ENCODE results near the gene PACRG.

The PACRG gene

GRCh38 chr6:162868397-162868796, 140.6 kb downstream of the PACRG start:
- no peaks in the 10 kb centered on the region for H3K9me3 ChIP-seq
- no peak for TF ChIP-seq CTCF (IDR thresholded peaks at IDR 0.05)
- H3K4me3 ChIP-seq (ENCODE audit: low read depth in 1 of 2, low read length in 1 of 2) = no peak overlapping the region
- H3K36me3 ChIP-seq = no peaks in the 10 kb centered on the region
- no peaks in the 10 kb centered on the region for H3K27me3 ChIP-seq
- no peak overlapping the region for H3K27ac ChIP-seq
- no peaks in the 10 kb centered on the region for H3K4me1 ChIP-seq (ENCODE audit: control insufficient read depth in 1 of 2, insufficient read depth in 1 of 2, low read depth in 1 of 2, low read length in 1 of 2)

GRCh38 chr6:162871966-162872365, 144.2 kb downstream of the PACRG start:
- H3K27ac ChIP-seq = no peak overlapping the region
- no peak for TF ChIP-seq CTCF (IDR thresholded peaks at IDR 0.05)
- no peaks in the 10 kb centered on the region for H3K27me3 ChIP-seq
- H3K9me3 ChIP-seq = no peaks in the 10 kb centered on the region
- H3K4me3 ChIP-seq (ENCODE audit: low read depth in 1 of 2, low read length in 1 of 2) = no peak overlapping the region
- H3K36me3 ChIP-seq = no peaks in the 10 kb centered on the region
- H3K4me1 ChIP-seq (ENCODE audit: control insufficient read depth in 1 of 2, insufficient read depth in 1 of 2, low read depth in 1 of 2, low read length in 1 of 2) = no peaks in the 10 kb centered on the region

- Histone ChIP-seq H3K4me3 (ENCODE audit: low read depth in 1 of 2, low read length in 1 of 2) (no peak overlapping the region), H3K36me3 (no peaks in the 10 kb centered on the region), H3K27ac (no peak overlapping the region), H3K27me3 (no peaks in the 10 kb centered on the region), H3K9me3 (no peaks in the 10 kb centered on the region), H3K4me1 (ENCODE audit: control insufficient read depth in 1 of 2, insufficient read depth in 1 of 2, low read depth in 1 of 2, low read length in 1 of 2) (no peaks in the 10 kb centered on the region)
- no peak for TF ChIP-seq CTCF (IDR thresholded peaks at IDR 0.05)
Observed at GRCh38 chr6:162873537-162873936, 145.8 kb downstream of the PACRG start.

- Histone ChIP-seq H3K9me3 (no peaks in the 10 kb centered on the region), H3K36me3 (no peaks in the 10 kb centered on the region), H3K4me1 (ENCODE audit: control insufficient read depth in 1 of 2, insufficient read depth in 1 of 2, low read depth in 1 of 2, low read length in 1 of 2) (no peaks in the 10 kb centered on the region), H3K27me3 (no peaks in the 10 kb centered on the region), H3K4me3 (ENCODE audit: low read depth in 1 of 2, low read length in 1 of 2) (no peak overlapping the region), H3K27ac (no peak overlapping the region)
- no peak for TF ChIP-seq CTCF (IDR thresholded peaks at IDR 0.05)
Observed at GRCh38 chr6:162875070-162875469, 147.3 kb downstream of the PACRG start.

GRCh38 chr6:162882801-162883481, 155.2 kb downstream of the PACRG start:
- no peak for TF ChIP-seq CTCF (IDR thresholded peaks at IDR 0.05)
- Histone ChIP-seq H3K9me3 (no peaks in the 10 kb centered on the region), H3K27me3 (no peaks in the 10 kb centered on the region)

More at GRCh38 chr6:162882801-162883481, 155.2 kb downstream of the PACRG start:
- no peak overlapping the region for H3K4me3 ChIP-seq (ENCODE audit: low read depth in 1 of 2, low read length in 1 of 2)
- no peaks in the 10 kb centered on the region for H3K36me3 ChIP-seq
- H3K27ac ChIP-seq = no peak overlapping the region
- H3K4me1 ChIP-seq (ENCODE audit: control insufficient read depth in 1 of 2, insufficient read depth in 1 of 2, low read depth in 1 of 2, low read length in 1 of 2) = no peaks in the 10 kb centered on the region

Measured in neutrophil (primary cell).